ES-I3 (cell line): ENCODE results near the gene DYNC1LI1.
"Not testable (repeated sequence)": the region's sequence is repeated elsewhere in the genome, so short reads cannot be mapped to it uniquely, and the experiment has no call there.

Experiments used
- H3K36me3 ChIP-seq: 2 replicates; pipeline ENCODE4 v1.6.1; 2013; ENCODE audit warnings: mild to moderate bottlenecking, low read length, control low read depth, moderate library complexity; ENCODE audit not compliant: insufficient read depth
- H3K4me1 ChIP-seq: 2 replicates; pipeline ENCODE4 v1.6.1; 2013; ENCODE audit warnings: mild to moderate bottlenecking, control low read depth, low read length; ENCODE audit not compliant: insufficient read depth
- H3K9ac ChIP-seq: 2 replicates; pipeline ENCODE4 v1.6.1; 2013; ENCODE audit warnings: low read depth, mild to moderate bottlenecking, low read length, moderate library complexity
- H3K9me3 ChIP-seq: 2 replicates; pipeline ENCODE4 v1.6.1; 2013; ENCODE audit warnings: mild to moderate bottlenecking, low read length, moderate library complexity; ENCODE audit not compliant: control insufficient read depth, insufficient read depth

DYNC1LI1 gene

DNA sequence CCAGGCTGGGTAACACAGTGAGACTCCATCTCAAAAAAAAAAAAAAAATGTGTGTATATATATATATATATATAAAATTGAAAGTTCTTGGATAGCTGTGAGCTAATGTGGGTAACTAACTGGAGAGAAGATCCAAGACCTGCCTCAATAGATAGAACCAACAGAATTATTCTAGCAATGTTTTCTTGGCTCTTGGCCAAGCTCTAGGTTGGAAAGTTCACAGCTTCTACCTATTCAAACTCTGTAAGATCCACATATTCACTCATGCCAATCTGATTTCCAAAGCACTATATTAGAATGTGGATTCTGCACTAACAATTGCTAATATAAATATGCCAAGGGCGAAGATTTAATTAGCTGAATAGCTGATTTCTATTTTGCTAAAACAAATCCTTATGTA is 38.2 kb downstream of the DYNC1LI1 start:
- Histone ChIP-seq H3K36me3 (peaks cover 2% of the 10 kb centered on the region), H3K4me1 (no peaks in the 10 kb centered on the region), H3K9me3 (no peaks in the 10 kb centered on the region; the same call in 1 of the 2 replicates), H3K9ac (no peak overlapping the region)

DNA sequence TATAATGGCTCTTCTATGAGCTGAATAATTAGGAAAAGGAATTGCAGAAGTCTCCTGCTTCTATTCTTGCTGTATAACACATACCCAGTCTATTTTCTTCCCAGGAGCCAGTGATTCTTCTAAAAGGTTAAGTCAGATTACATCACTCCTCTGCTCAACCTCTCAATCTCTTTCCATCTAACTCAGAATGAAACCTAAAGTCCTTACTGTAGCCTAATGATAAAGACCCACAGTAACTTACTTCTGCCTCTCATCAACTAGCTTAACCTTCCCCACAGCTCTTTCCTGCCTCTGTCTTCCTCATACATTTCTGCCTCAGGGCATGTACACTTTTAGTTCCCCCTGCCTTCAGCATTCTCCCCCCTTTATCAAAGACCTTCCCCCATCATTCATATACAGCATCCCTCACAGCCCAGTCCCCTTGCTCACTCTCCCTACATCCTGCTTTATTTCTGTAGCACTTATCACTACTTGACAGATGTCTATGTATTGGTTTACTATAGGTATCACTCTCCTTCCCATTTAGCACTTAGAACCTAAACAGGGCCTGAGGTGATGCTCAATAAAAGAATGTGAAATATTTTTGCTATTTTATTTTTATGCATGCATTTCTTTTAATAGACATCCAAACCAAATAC is 39.5 kb downstream of the DYNC1LI1 start:
- no peaks in the 10 kb centered on the region; the same call in 1 of the 2 replicates for H3K9me3 ChIP-seq
- H3K4me1 ChIP-seq, result no peaks in the 10 kb centered on the region
- no peak overlapping the region for H3K9ac ChIP-seq
- H3K36me3 ChIP-seq, result peaks cover 11% of the 10 kb centered on the region

- no peaks in the 10 kb centered on the region; the same call in 1 of the 2 replicates for H3K9me3 ChIP-seq
- H3K9ac ChIP-seq, result no peak overlapping the region
- H3K36me3 ChIP-seq, result peaks cover 12% of the 10 kb centered on the region; the same call in 1 of the 2 replicates
- no peaks in the 10 kb centered on the region for H3K4me1 ChIP-seq
Measured at GRCh38 chr3:32525720-32526119, 44.9 kb downstream of the DYNC1LI1 start.

- Histone ChIP-seq H3K36me3 (peaks cover 10% of the 10 kb centered on the region; the same call in 1 of the 2 replicates), H3K9me3 (no peaks in the 10 kb centered on the region; the same call in 1 of the 2 replicates)
Measured at GRCh38 chr3:32522682-32523081, 48.0 kb downstream of the DYNC1LI1 start.

GRCh38 chr3:32518921-32519320 is 51.7 kb downstream of the DYNC1LI1 start:
- not testable (repeated sequence) for H3K9ac ChIP-seq, H3K36me3 ChIP-seq, H3K9me3 ChIP-seq, H3K4me1 ChIP-seq

More at GRCh38 chr3:32522682-32523081, 48.0 kb downstream of the DYNC1LI1 start:
- Histone ChIP-seq H3K9ac (no peak overlapping the region), H3K4me1 (no peaks in the 10 kb centered on the region)

DNA sequence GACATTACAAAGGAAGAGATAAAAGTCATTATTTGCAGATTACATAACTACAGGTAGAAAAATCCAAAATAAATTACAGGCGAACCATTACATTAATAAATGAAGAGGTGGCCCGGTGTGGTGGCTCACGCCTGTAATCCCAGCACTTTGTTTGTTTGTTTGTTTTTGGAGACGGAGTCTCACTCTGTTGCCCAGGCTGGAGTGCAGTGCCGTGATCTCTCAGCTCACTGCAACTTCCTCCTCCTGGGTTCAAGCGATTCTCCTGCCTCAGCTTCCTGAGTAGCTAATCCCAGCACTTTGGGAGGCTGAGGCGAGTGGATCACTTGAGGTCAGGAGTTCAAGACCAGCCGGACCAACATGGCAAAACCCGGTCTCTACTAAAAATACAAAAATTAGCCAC is 53.9 kb downstream of the DYNC1LI1 start:
- H3K9ac ChIP-seq, H3K4me1 ChIP-seq, H3K9me3 ChIP-seq, H3K36me3 ChIP-seq: not testable (repeated sequence)

GRCh38 chr3:32511005-32511404 is 59.7 kb downstream of the DYNC1LI1 start:
- H3K36me3 ChIP-seq, result no peaks in the 10 kb centered on the region

GRCh38 chr3:32510075-32510724 is 60.5 kb downstream of the DYNC1LI1 start:
- Histone ChIP-seq H3K9me3 (no peaks in the 10 kb centered on the region), H3K36me3 (no peaks in the 10 kb centered on the region), H3K4me1 (no peaks in the 10 kb centered on the region), H3K9ac (no peak overlapping the region)

More at GRCh38 chr3:32511005-32511404, 59.7 kb downstream of the DYNC1LI1 start:
- no peak overlapping the region for H3K9ac ChIP-seq
- no peaks in the 10 kb centered on the region for H3K9me3 ChIP-seq
- H3K4me1 ChIP-seq, result no peaks in the 10 kb centered on the region

DNA sequence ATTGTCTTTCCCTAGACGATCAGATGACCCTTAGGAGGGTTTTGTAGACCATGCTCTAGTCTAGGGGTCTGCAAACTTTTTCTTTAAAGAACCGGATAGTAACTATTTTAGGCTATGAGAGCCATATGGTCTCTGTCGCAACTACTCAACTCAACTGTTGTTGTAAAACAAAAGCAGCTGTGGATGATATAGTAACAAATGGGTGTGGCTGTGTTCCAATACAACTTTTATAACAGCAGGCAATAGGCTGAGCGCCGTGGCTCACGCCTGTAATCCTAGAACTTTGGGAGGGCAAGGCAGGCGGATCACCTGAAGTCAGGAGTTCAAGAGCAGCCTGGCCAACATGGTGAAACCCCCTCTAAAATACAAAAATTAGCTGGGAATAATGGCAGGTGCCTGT is 61.9 kb downstream of the DYNC1LI1 start:
- no peaks in the 10 kb centered on the region for H3K4me1 ChIP-seq
- H3K9ac ChIP-seq, result no peak overlapping the region
- no peaks in the 10 kb centered on the region for H3K36me3 ChIP-seq
- no peaks in the 10 kb centered on the region for H3K9me3 ChIP-seq

DNA sequence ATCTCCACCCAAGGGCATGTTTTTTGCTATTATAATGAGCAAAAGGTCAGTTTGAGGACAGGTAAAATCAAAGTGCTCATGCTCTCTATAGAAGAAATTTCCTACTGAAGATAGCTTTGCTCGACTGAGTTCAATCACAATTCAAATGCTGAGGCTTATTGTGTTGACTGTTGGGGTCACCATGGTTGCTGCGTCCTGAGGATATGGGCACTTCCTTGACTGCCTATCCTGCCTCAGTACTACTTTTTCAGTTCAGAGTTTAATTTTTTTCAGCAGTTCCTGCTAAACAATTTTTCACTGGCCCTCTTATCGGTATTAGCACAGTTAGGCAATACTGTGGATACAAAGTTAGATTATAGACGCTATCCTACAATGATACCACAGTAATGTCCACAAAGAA is 64.2 kb downstream of the DYNC1LI1 start:
- Histone ChIP-seq H3K36me3 (no peaks in the 10 kb centered on the region), H3K4me1 (0 out of 2 replicates have a peak, but pooled peaks cover 5% of the 10 kb centered on the region), H3K9ac (no peak overlapping the region), H3K9me3 (no peaks in the 10 kb centered on the region)

DNA sequence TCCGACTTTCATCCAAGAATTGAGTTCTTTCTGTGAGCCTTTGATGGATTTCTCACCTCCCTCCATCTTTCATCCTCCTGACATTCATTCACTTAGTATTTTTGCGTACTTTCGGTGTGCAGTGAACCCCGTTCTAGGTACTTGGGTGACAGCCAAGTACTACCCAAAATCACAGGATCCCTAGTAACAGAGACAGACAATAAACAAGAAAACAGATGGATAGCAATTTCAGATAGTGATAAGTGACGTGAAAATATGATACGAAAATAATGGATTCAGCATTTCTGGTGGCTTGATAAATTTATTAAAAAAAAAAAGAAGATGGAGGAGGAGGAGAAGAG is 67.7 kb downstream of the DYNC1LI1 start:
- 0 out of 2 replicates have a peak, but pooled peaks cover 5% of the 10 kb centered on the region for H3K4me1 ChIP-seq
- peak overlapping the region; percentile 87 for H3K9ac ChIP-seq
- no peaks in the 10 kb centered on the region for H3K9me3 ChIP-seq
- H3K36me3 ChIP-seq, result no peaks in the 10 kb centered on the region

DNA sequence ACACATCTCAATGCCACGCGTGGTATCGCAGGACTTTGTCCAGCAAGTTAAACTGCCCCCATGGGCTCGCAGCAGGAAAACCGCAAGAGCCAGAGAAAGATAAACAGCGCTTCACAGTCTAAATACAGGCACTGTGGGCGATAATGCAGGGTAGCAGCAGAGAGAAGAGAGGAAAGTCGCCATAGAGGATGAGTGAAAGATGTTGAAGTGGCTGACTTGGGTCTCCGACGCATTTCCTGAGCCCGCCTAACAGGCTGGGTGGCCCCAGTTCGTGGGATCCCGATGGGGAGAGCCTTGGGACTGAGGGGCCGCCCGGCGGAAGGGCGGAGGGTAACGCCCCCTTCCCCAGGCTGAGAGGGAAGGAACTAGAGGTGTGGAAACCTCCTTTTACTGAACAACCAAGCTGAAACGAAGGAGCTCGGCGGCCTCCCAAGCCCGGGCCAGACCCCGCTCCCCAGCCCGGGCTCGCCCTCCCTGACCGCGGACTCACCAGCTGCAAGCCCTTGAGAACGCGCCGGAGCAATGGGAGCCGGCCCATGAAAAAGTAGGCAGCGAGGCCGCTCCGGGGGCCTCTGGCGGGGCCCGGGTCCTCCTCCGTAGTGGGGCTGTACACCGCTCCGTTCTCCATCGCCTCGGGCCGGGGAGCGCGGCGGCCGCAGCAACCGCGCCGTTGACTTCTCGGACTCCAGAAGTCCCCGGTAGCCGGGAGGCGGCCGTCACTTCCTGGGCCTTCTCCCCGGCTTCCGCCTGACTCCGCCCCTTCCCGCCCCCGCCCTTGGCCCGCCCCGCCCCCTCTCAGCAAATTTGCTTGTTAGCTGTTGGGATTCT is 68.3 kb downstream of the DYNC1LI1 start, which contains the start of gene CMTM6:
Gene CMTM6, minus strand, starts transcription at position 735 of the 828 bp plus-strand sequence. Its CDS starts 107 bp downstream, at position 628.
- H3K36me3 ChIP-seq, result no peaks in the 10 kb centered on the region
- no peaks in the 10 kb centered on the region for H3K9me3 ChIP-seq
- H3K4me1 ChIP-seq, result 0 out of 2 replicates have a peak, but pooled peaks cover 5% of the 10 kb centered on the region
- peak within 1 kb of the TSS; percentile 87 for H3K9ac ChIP-seq

GRCh38 chr3:32501783-32502117 is 68.9 kb downstream of the DYNC1LI1 start:
- Histone ChIP-seq H3K9ac (peak overlapping the region; percentile 87), H3K9me3 (no peaks in the 10 kb centered on the region), H3K4me1 (0 out of 2 replicates have a peak, but pooled peaks cover 5% of the 10 kb centered on the region), H3K36me3 (no peaks in the 10 kb centered on the region)
